ENCODE measurements around the gene KLF13.

Gene KLF13

GRCh38 chr15:31292391-31293015, 34.1 kb upstream of the KLF13 start:
- peaks cover 15% of the 10 kb centered on the region for H3K4me1 ChIP-seq (ENCODE audit: control insufficient read depth, insufficient read depth, low read length)
- H3K9ac ChIP-seq (ENCODE audit: low read depth, low read length) = no peak overlapping the region
- no peaks in the 10 kb centered on the region for H3K27me3 ChIP-seq (ENCODE audit: control insufficient read depth, insufficient read depth, low read length)
- H3K36me3 ChIP-seq (ENCODE audit: control insufficient read depth, insufficient read depth, low read length) = no peaks in the 10 kb centered on the region
- H3K4me3 ChIP-seq (ENCODE audit: low read depth, low read length) = no peak overlapping the region
- H3K27ac ChIP-seq (ENCODE audit: low read depth, low read length) = no peak overlapping the region
- no peaks in the 10 kb centered on the region for H3K9me3 ChIP-seq (ENCODE audit: control insufficient read depth, insufficient read depth, low read length)

- H3K27me3 ChIP-seq (ENCODE audit: control insufficient read depth, insufficient read depth, low read length) = no peaks in the 10 kb centered on the region
- H3K4me1 ChIP-seq (ENCODE audit: control insufficient read depth, insufficient read depth, low read length) = peaks cover 15% of the 10 kb centered on the region
- no peak overlapping the region for H3K27ac ChIP-seq (ENCODE audit: low read depth, low read length)
- H3K4me3 ChIP-seq (ENCODE audit: low read depth, low read length) = no peak overlapping the region
- H3K9me3 ChIP-seq (ENCODE audit: control insufficient read depth, insufficient read depth, low read length) = no peaks in the 10 kb centered on the region
- H3K36me3 ChIP-seq (ENCODE audit: control insufficient read depth, insufficient read depth, low read length) = no peaks in the 10 kb centered on the region
- no peak overlapping the region for H3K9ac ChIP-seq (ENCODE audit: low read depth, low read length)
Observed at GRCh38 chr15:31293655-31294054, 33.0 kb upstream of the KLF13 start.

- no peaks in the 10 kb centered on the region for H3K36me3 ChIP-seq (ENCODE audit: control insufficient read depth, insufficient read depth, low read length)
- H3K9me3 ChIP-seq (ENCODE audit: control insufficient read depth, insufficient read depth, low read length) = no peaks in the 10 kb centered on the region
- H3K9ac ChIP-seq (ENCODE audit: low read depth, low read length) = no peak overlapping the region
- no peaks in the 10 kb centered on the region for H3K27me3 ChIP-seq (ENCODE audit: control insufficient read depth, insufficient read depth, low read length)
- H3K4me3 ChIP-seq (ENCODE audit: low read depth, low read length) = no peak overlapping the region
- H3K4me1 ChIP-seq (ENCODE audit: control insufficient read depth, insufficient read depth, low read length) = peaks cover 15% of the 10 kb centered on the region
- no peak overlapping the region for H3K27ac ChIP-seq (ENCODE audit: low read depth, low read length)
Observed at GRCh38 chr15:31294067-31294466, 32.6 kb upstream of the KLF13 start.

GRCh38 chr15:31295658-31296057, 31.0 kb upstream of the KLF13 start:
- no peak overlapping the region for H3K9ac ChIP-seq (ENCODE audit: low read depth, low read length)
- H3K4me1 ChIP-seq (ENCODE audit: control insufficient read depth, insufficient read depth, low read length) = peaks cover 15% of the 10 kb centered on the region
- no peaks in the 10 kb centered on the region for H3K27me3 ChIP-seq (ENCODE audit: control insufficient read depth, insufficient read depth, low read length)
- H3K4me3 ChIP-seq (ENCODE audit: low read depth, low read length) = no peak overlapping the region
- no peak overlapping the region for H3K27ac ChIP-seq (ENCODE audit: low read depth, low read length)
- no peaks in the 10 kb centered on the region for H3K9me3 ChIP-seq (ENCODE audit: control insufficient read depth, insufficient read depth, low read length)
- H3K36me3 ChIP-seq (ENCODE audit: control insufficient read depth, insufficient read depth, low read length) = no peaks in the 10 kb centered on the region

GRCh38 chr15:31296219-31296645, 30.4 kb upstream of the KLF13 start:
- Histone ChIP-seq H3K9me3 (ENCODE audit: control insufficient read depth, insufficient read depth, low read length) (no peaks in the 10 kb centered on the region), H3K36me3 (ENCODE audit: control insufficient read depth, insufficient read depth, low read length) (no peaks in the 10 kb centered on the region), H3K9ac (ENCODE audit: low read depth, low read length) (no peak overlapping the region), H3K4me3 (ENCODE audit: low read depth, low read length) (no peak overlapping the region), H3K27ac (ENCODE audit: low read depth, low read length) (no peak overlapping the region), H3K27me3 (ENCODE audit: control insufficient read depth, insufficient read depth, low read length) (no peaks in the 10 kb centered on the region), H3K4me1 (ENCODE audit: control insufficient read depth, insufficient read depth, low read length) (peaks cover 15% of the 10 kb centered on the region)

GRCh38 chr15:31296646-31297574, 29.7 kb upstream of the KLF13 start:
- H3K4me3 ChIP-seq (ENCODE audit: low read depth, low read length) = no peak overlapping the region
- no peaks in the 10 kb centered on the region for H3K9me3 ChIP-seq (ENCODE audit: control insufficient read depth, insufficient read depth, low read length)
- H3K27ac ChIP-seq (ENCODE audit: low read depth, low read length) = no peak overlapping the region
- H3K4me1 ChIP-seq (ENCODE audit: control insufficient read depth, insufficient read depth, low read length) = peaks cover 15% of the 10 kb centered on the region
- no peaks in the 10 kb centered on the region for H3K36me3 ChIP-seq (ENCODE audit: control insufficient read depth, insufficient read depth, low read length)
- H3K27me3 ChIP-seq (ENCODE audit: control insufficient read depth, insufficient read depth, low read length) = no peaks in the 10 kb centered on the region
- H3K9ac ChIP-seq (ENCODE audit: low read depth, low read length) = no peak overlapping the region

GRCh38 chr15:31297575-31298456, 28.8 kb upstream of the KLF13 start:
- Histone ChIP-seq H3K9me3 (ENCODE audit: control insufficient read depth, insufficient read depth, low read length) (no peaks in the 10 kb centered on the region), H3K27ac (ENCODE audit: low read depth, low read length) (no peak overlapping the region), H3K4me1 (ENCODE audit: control insufficient read depth, insufficient read depth, low read length) (peaks cover 16% of the 10 kb centered on the region), H3K4me3 (ENCODE audit: low read depth, low read length) (no peak overlapping the region), H3K9ac (ENCODE audit: low read depth, low read length) (no peak overlapping the region), H3K27me3 (ENCODE audit: control insufficient read depth, insufficient read depth, low read length) (no peaks in the 10 kb centered on the region), H3K36me3 (ENCODE audit: control insufficient read depth, insufficient read depth, low read length) (no peaks in the 10 kb centered on the region)

- Histone ChIP-seq H3K9ac (ENCODE audit: low read depth, low read length) (no peak overlapping the region), H3K36me3 (ENCODE audit: control insufficient read depth, insufficient read depth, low read length) (no peaks in the 10 kb centered on the region), H3K9me3 (ENCODE audit: control insufficient read depth, insufficient read depth, low read length) (no peaks in the 10 kb centered on the region), H3K4me3 (ENCODE audit: low read depth, low read length) (no peak overlapping the region), H3K27me3 (ENCODE audit: control insufficient read depth, insufficient read depth, low read length) (no peaks in the 10 kb centered on the region), H3K27ac (ENCODE audit: low read depth, low read length) (no peak overlapping the region), H3K4me1 (ENCODE audit: control insufficient read depth, insufficient read depth, low read length) (peaks cover 24% of the 10 kb centered on the region)
Observed at GRCh38 chr15:31298707-31299172, 27.9 kb upstream of the KLF13 start.

- H3K9ac ChIP-seq (ENCODE audit: low read depth, low read length) = no peak overlapping the region
- peaks cover 32% of the 10 kb centered on the region for H3K4me1 ChIP-seq (ENCODE audit: control insufficient read depth, insufficient read depth, low read length)
- no peak overlapping the region for H3K27ac ChIP-seq (ENCODE audit: low read depth, low read length)
- H3K27me3 ChIP-seq (ENCODE audit: control insufficient read depth, insufficient read depth, low read length) = no peaks in the 10 kb centered on the region
- H3K9me3 ChIP-seq (ENCODE audit: control insufficient read depth, insufficient read depth, low read length) = no peaks in the 10 kb centered on the region
- H3K4me3 ChIP-seq (ENCODE audit: low read depth, low read length) = no peak overlapping the region
- H3K36me3 ChIP-seq (ENCODE audit: control insufficient read depth, insufficient read depth, low read length) = no peaks in the 10 kb centered on the region
Observed at GRCh38 chr15:31300208-31300661, 26.4 kb upstream of the KLF13 start.

- no peaks in the 10 kb centered on the region for H3K9me3 ChIP-seq (ENCODE audit: control insufficient read depth, insufficient read depth, low read length)
- H3K4me1 ChIP-seq (ENCODE audit: control insufficient read depth, insufficient read depth, low read length) = peaks cover 38% of the 10 kb centered on the region
- no peak overlapping the region for H3K9ac ChIP-seq (ENCODE audit: low read depth, low read length)
- H3K27me3 ChIP-seq (ENCODE audit: control insufficient read depth, insufficient read depth, low read length) = no peaks in the 10 kb centered on the region
- H3K4me3 ChIP-seq (ENCODE audit: low read depth, low read length) = no peak overlapping the region
- no peak overlapping the region for H3K27ac ChIP-seq (ENCODE audit: low read depth, low read length)
- H3K36me3 ChIP-seq (ENCODE audit: control insufficient read depth, insufficient read depth, low read length) = no peaks in the 10 kb centered on the region
Observed at GRCh38 chr15:31300981-31301672, 25.5 kb upstream of the KLF13 start.

Measured in HUES48 (cell line).